Uterus (tissue), 2 donors: Measurements from ENCODE around the gene ARAP1.

Source experiments
- CTCF ChIP-seq, 4 experiments: fragments of 200-600 bp in 2 of 4; fragments of 450-650 bp in 2 of 4; sonication (generic) in 2 of 4; IDR thresholded peaks; one replicate each; pipeline ENCODE4 v1.5.1; 2016 to 2019; ENCODE audit warnings: antibody characterized with exemption in 4 of 4, mild to moderate bottlenecking in 2 of 4, moderate library complexity in 1 of 4
- POLR2A ChIP-seq, 2 donors: fragments of 450-650 bp; IDR thresholded peaks; one replicate each; pipeline ENCODE4 v1.6.1; 2016; ENCODE audit warnings: antibody characterized with exemption in 2 of 2, mild to moderate bottlenecking in 1 of 2, moderate library complexity in 1 of 2

- no peak for TF ChIP-seq CTCF (IDR thresholded peaks at IDR 0.05)
- no peak for TF ChIP-seq POLR2A (IDR thresholded peaks at IDR 0.05)
Observed at GRCh38 chr11:72707032-72707431, 45.2 kb downstream of the ARAP1 start.
